T-helper 22 cell (primary cell): ENCODE results near the gene NMRK2.

Source experiments
- DNase-seq: peaks from one replicate; pipeline ENCODE4 v3.0.0-alpha.2; 2020; ENCODE audit warnings: low read depth

The NMRK2 gene

GRCh38 chr19:3981736-3982681 is 49.1 kb downstream of the NMRK2 start:
- DNase-seq, result no peak

GRCh38 chr19:3982701-3983541 is 50.1 kb downstream of the NMRK2 start:
- DNase-seq, result no peak

GRCh38 chr19:3983542-3983914 is 50.7 kb downstream of the NMRK2 start:
- DNase-seq, result no peak

- DNase-seq, result no peak
These were observed 51.2 kb downstream of the NMRK2 start for GRCh38 chr19:3983936-3984583.

GRCh38 chr19:3984584-3984907 is 51.7 kb downstream of the NMRK2 start:
- no peak for DNase-seq

GRCh38 chr19:3984908-3985642 is 52.2 kb downstream of the NMRK2 start, which contains the start of gene EEF2:
Gene EEF2, minus strand, starts transcription at chr19:3985463. Its CDS starts 83 bp downstream, at chr19:3985380.
- DNase-seq, result peak; percentile 80

- DNase-seq, result no peak
These were observed 52.9 kb downstream of the NMRK2 start for GRCh38 chr19:3985643-3986259.

GRCh38 chr19:3986260-3987041 is 53.6 kb downstream of the NMRK2 start:
- DNase-seq, result no peak

- peak; percentile 78 for DNase-seq
These were observed 54.9 kb downstream of the NMRK2 start for GRCh38 chr19:3987619-3988371.

GRCh38 chr19:3990815-3991117 is 57.9 kb downstream of the NMRK2 start:
- DNase-seq, result no peak
